ENCODE data around the gene CELSR1.

- TF ChIP-seq MAX (IDR thresholded peaks at IDR 0.05) (no peak), ATF3 (IDR thresholded peaks at IDR 0.05) (no peak), ZNF274 (IDR thresholded peaks at IDR 0.05; ENCODE audit: low read depth, low read length) (no peak), ZBTB33 (IDR thresholded peaks at IDR 0.05; ENCODE audit: extremely low read depth, insufficient replicate concordance, low read length) (no peak), TCF7L2 (IDR thresholded peaks at IDR 0.05; ENCODE audit: borderline replicate concordance, extremely low read depth, insufficient read depth, insufficient read length) (no peak)
- TF ChIP-seq, protein P1, sequence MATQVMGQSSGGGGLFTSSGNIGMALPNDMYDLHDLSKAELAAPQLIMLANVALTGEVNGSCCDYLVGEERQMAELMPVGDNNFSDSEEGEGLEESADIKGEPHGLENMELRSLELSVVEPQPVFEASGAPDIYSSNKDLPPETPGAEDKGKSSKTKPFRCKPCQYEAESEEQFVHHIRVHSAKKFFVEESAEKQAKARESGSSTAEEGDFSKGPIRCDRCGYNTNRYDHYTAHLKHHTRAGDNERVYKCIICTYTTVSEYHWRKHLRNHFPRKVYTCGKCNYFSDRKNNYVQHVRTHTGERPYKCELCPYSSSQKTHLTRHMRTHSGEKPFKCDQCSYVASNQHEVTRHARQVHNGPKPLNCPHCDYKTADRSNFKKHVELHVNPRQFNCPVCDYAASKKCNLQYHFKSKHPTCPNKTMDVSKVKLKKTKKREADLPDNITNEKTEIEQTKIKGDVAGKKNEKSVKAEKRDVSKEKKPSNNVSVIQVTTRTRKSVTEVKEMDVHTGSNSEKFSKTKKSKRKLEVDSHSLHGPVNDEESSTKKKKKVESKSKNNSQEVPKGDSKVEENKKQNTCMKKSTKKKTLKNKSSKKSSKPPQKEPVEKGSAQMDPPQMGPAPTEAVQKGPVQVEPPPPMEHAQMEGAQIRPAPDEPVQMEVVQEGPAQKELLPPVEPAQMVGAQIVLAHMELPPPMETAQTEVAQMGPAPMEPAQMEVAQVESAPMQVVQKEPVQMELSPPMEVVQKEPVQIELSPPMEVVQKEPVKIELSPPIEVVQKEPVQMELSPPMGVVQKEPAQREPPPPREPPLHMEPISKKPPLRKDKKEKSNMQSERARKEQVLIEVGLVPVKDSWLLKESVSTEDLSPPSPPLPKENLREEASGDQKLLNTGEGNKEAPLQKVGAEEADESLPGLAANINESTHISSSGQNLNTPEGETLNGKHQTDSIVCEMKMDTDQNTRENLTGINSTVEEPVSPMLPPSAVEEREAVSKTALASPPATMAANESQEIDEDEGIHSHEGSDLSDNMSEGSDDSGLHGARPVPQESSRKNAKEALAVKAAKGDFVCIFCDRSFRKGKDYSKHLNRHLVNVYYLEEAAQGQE (IDR thresholded peaks at IDR 0.05; ENCODE audit: low read depth): no peak
- TF ChIP-seq, protein P2, sequence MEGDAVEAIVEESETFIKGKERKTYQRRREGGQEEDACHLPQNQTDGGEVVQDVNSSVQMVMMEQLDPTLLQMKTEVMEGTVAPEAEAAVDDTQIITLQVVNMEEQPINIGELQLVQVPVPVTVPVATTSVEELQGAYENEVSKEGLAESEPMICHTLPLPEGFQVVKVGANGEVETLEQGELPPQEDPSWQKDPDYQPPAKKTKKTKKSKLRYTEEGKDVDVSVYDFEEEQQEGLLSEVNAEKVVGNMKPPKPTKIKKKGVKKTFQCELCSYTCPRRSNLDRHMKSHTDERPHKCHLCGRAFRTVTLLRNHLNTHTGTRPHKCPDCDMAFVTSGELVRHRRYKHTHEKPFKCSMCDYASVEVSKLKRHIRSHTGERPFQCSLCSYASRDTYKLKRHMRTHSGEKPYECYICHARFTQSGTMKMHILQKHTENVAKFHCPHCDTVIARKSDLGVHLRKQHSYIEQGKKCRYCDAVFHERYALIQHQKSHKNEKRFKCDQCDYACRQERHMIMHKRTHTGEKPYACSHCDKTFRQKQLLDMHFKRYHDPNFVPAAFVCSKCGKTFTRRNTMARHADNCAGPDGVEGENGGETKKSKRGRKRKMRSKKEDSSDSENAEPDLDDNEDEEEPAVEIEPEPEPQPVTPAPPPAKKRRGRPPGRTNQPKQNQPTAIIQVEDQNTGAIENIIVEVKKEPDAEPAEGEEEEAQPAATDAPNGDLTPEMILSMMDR (IDR thresholded peaks at IDR 0.05 in 2 of 3, conservative IDR thresholded peaks at IDR 0.05 in 1 of 3; ENCODE audit: borderline replicate concordance in 1 of 3, insufficient read depth in 1 of 3, low read depth in 2 of 3, low read length in 2 of 3): no peak
Measured at GRCh38 chr22:46354176-46354992, 183.0 kb downstream of the CELSR1 start.
